GM15510 (cell line): ENCODE data around the gene SPATS2L.

ENCODE experiments used
- POLR2A ChIP-seq: IDR thresholded peaks from 3 replicates; pipeline ENCODE4 v1.6.1; 2011; ENCODE audit warnings: borderline replicate concordance; ENCODE audit not compliant: insufficient read length; ENCODE audit errors: extremely low read depth

Gene SPATS2L

GRCh38 chr2:200455958-200456421 is 149.5 kb downstream of the SPATS2L start:
- no peak for TF ChIP-seq POLR2A

GRCh38 chr2:200456567-200456966 is 150.1 kb downstream of the SPATS2L start:
- no peak for TF ChIP-seq POLR2A

DNA sequence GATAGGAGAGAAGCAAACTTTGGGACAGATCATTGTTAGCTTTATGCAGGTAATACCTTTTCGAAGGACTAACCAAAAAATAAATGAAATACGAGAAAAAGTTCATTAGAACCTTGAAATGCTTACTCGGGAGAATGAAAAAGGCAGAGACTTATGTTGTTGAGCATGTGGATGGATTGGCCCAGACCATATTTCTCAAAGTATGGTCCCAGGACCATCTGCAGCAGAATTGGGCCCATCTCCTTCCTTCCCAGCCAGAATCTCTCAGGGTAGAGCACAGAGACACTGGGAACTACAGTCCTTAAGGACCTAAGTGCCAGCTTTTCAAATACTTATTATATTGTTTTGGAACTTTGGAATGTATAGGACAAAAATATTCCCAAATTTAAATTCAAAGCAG is 152.6 kb downstream of the SPATS2L start:
- no peak for TF ChIP-seq POLR2A

DNA sequence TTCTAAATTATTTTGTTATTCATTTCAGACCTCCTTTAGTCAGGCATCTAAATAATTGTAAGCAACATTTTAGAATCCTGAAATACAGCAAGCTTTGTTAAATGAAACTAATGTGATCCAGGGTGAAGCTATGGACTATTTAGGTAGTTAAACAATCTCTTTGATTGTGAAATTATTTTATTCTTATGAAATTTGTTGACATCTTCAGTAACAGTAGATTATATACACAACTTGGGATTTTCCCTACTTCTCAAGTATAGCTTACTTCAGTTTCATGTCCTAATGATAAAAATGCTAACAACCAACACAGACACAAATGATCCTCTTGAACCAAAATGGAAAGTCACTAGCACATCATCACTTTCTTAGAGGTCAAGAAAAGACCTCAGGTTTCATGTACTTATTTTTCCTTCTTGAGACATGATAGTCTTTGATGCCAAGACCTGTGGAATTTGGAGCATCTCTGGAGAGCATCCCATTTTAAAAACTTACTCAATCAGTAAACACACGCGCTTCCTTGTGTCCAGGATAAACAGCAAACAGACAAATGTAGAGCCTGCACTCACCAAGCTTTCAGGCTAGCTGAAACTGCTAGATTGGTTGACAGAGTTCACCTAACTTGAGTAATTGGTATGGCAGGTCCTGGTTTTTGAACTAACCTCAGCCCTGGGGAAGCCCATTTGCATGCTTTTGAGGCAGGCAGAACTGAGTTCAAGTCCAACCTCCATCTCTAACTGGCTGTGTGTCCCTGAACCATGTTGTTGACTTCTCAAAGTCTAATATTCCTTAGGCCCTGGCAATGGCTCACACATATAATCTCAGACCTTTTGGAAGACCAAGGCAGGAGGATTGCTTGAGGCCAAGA is 155.6 kb downstream of the SPATS2L start:
- no peak for TF ChIP-seq POLR2A

- no peak for TF ChIP-seq POLR2A
Measured at GRCh38 chr2:200463452-200463851, 157.0 kb downstream of the SPATS2L start.

DNA sequence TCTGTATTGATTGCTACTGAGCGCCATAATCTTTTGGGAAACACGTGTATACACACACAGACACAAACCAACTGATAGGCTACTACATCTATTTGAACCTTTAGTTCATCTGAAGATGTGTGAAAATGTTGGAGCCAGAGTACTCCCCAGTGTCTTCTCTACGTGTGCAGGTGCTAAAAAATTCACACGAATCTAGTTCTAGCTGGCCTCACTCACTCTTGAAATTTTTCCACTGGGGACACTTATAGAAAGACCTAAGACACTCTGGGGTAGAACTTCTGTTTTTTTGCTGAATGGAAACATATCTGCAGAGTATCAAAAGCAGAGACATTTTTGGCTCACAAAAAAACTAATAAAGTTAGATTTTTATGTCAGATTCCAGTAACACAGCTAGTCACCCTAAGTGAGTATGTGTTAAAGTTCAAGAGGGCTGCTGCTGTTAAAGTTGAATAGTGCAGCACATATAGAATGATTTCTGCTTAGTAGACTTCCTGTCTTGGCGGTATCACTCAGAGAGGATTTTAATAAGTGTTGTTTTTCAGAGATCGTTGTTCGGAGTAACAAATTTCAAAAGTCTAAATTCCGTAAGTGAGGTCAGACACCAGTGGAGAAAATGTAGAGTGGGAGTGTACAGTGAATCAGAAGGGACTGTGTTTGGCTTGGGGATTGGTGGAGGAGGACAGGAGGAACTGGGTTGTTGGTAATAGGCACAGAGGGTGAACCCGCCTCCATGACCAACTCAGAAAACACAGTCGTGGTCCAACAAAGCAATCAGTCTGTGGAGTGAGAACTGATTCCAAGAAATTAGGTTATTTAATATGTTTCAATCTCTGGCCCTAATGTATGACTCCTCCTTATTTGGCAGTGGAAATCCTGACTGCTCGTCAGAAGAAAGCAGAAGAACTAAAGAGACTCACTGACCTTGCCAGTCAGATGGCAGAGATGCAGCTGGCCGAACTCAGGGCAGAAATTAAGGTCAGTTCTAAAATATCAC is 160.2 kb downstream of the SPATS2L start:
- TF ChIP-seq POLR2A, result no peak

DNA sequence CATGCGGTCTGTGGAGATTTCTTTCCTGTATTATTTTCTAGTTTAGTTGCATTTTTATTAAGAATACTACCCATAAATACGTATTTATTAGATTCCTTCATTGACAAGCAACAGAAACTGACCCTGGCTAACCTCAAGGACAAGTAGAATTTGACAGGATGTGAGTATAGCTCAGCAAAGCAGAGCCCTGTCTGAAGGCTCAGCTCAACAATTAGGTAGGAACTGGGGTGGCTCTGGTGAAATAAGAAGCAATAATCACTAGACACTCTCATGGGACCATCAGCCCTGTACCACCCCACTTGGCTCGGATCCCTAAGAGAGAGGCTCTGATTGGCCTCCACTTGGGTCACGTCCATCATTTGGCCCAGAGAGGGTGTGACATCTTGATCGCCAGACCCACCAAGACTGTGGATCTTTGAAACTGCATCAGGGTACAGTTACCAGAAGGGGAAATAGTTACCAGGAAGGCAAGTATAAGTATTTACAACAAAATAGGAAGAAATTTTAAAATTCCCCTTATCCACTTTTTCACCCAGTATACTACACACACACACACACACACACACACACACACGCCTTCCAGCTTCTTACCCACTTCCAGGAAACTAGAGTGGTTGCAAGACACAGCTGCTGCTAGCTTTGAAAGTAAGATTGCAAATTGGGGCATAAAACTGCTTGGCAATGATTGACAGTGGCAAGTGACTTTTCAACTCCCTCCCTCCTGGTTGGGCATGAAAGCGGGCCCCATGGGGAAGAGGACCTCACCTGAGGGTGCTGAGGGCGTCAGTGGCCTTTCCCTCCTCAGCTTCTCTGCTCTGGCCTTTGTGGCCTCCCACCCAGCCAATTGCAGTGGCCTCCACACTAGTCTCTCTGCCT is 161.6 kb downstream of the SPATS2L start:
- TF ChIP-seq POLR2A, result no peak

DNA sequence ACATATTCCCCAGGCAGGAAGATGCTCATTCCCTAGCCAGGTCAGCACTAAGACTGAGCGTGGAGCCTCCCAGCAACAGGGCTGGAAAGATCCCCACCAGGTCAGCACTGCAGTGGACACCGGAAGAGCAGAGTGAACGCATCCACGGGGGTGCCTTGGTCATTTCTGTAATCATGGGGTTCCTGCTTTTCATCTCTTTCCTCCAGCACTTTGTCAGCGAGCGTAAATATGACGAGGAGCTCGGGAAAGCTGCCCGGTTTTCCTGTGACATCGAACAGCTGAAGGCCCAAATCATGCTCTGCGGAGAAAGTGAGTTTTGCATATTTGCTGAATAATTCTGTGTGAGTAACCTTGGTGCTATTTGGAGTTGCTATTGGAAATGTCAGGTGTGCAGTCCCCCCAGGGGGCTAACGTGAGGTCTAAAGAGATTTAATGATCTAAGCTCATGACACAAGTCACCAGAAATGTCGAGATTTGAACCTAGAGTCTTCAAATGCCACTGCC is 163.3 kb downstream of the SPATS2L start:
- TF ChIP-seq POLR2A, result no peak

DNA sequence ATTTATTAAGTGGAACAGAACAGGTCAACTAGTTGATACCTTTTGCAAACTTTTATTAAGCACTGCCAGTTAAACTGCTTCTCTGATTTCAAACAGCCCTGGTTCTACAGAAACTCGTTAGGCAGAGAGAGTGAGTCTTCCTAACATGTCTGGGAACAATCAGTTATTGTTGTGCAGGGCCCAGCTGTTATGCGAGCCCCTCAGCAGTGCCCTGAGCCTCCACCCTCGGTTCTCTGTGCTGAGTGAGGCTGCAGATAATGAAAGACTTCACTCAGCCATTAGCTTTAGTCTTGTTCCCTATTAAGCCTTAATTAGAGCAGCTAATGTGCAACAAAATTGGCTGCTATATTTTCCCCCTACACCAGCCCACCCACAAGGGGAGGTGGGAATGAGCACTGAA is 163.7 kb downstream of the SPATS2L start:
- no peak for TF ChIP-seq POLR2A

GRCh38 chr2:200471324-200471848 is 164.9 kb downstream of the SPATS2L start:
- no peak for TF ChIP-seq POLR2A

DNA sequence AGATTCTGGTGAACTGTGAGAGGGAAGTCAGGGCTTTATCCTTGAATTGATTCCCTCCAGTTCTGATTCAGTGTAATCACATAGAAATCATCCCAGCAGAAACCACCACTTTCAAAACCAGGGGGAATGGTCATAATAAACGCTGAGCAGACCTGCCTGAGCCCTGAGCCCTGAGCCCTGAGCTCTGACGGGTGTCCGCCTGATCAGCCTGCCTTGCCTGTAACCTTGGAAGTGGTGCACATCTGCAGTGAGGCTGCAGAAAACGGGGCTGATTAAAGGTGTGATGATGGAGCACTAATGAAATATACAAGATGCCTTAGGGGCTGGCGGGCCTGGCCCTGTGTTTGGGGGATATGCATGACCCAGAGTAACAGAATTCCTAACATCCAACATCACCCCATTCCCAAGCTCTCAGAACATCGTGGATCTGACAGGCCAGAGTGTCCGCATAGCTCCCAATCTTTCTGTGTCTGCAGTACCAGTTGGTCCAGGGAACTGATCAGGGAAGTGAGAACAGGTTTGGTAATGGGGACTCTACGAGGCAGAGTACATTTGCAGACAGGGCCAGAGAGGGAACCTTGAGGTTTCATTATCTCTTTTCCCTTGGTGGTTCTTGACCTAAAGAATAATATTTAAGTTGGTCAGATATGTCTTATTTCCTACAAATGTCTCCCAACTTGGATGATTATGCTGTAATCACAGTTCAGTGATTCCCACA is 165.6 kb downstream of the SPATS2L start:
- TF ChIP-seq POLR2A, result no peak

DNA sequence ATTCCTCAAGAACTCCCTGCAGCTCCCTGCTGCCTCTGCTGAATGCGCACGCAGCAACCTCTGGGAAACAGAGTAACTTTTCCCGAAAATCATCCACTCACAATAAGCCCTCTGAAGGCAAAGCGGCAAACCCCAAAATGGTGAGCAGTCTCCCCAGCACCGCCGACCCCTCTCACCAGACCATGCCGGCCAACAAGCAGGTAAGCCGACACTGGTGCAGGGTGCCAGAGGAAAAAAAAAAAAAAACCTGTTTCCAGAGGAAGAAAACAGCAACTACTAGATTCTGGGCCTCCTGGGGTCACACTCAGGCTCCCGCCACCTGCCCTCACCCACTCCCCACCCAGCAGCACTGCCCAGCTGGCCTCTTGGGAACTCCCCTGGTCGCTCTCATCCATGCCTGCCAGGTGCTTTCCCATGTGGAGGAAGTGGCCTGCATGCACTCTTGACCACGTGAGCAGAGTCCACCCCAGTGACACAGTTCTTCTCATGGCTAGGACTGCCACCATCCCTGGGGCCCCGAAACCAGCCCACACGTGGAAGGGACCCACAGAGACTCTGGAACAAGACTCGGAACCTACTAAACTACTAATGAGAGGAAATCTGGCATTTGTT is 166.5 kb downstream of the SPATS2L start:
- no peak for TF ChIP-seq POLR2A

- no peak for TF ChIP-seq POLR2A
Measured at GRCh38 chr2:200475795-200476194, 169.3 kb downstream of the SPATS2L start.
